ENCODE data around the gene GPS2.

GPS2 gene

GRCh38 chr17:7290685-7291084 is 24.5 kb downstream of the GPS2 start:
- H3K36me3 Mint-ChIP-seq (ENCODE audit: low read depth) = peaks cover 3% of the 10 kb centered on the region
- no peak overlapping the region for H3K4me3 Mint-ChIP-seq
- H3K4me1 Mint-ChIP-seq = peaks cover 17% of the 10 kb centered on the region
- no peak for TF ChIP-seq CTCF (IDR thresholded peaks at IDR 0.05; ENCODE audit: unreplicated experiment in 3 of 3)
- peaks cover 68% of the 10 kb centered on the region for H3K27me3 Mint-ChIP-seq (ENCODE audit: low read depth)
- no peak overlapping the region for H3K27ac Mint-ChIP-seq
- H3K9me3 Mint-ChIP-seq = no peaks in the 10 kb centered on the region

- Mint-ChIP-seq H3K9me3 (no peaks in the 10 kb centered on the region), H3K36me3 (ENCODE audit: low read depth) (peaks cover 3% of the 10 kb centered on the region), H3K27ac (no peak overlapping the region), H3K4me3 (no peak overlapping the region), H3K4me1 (peaks cover 14% of the 10 kb centered on the region), H3K27me3 (ENCODE audit: low read depth) (peaks cover 63% of the 10 kb centered on the region)
- no peak for TF ChIP-seq CTCF (IDR thresholded peaks at IDR 0.05; ENCODE audit: unreplicated experiment in 3 of 3)
These were observed 25.0 kb downstream of the GPS2 start for GRCh38 chr17:7290166-7290565.

GRCh38 chr17:7289256-7290032 is 25.7 kb downstream of the GPS2 start:
- Mint-ChIP-seq H3K27ac (no peak overlapping the region), H3K36me3 (ENCODE audit: low read depth) (peaks cover 3% of the 10 kb centered on the region), H3K9me3 (no peaks in the 10 kb centered on the region), H3K4me3 (no peak overlapping the region), H3K4me1 (peaks cover 11% of the 10 kb centered on the region), H3K27me3 (ENCODE audit: low read depth) (peaks cover 58% of the 10 kb centered on the region)
- no peak for TF ChIP-seq CTCF (IDR thresholded peaks at IDR 0.05; ENCODE audit: unreplicated experiment in 3 of 3)

GRCh38 chr17:7285679-7286078 is 29.5 kb downstream of the GPS2 start:
- Mint-ChIP-seq H3K27ac (no peak overlapping the region), H3K4me3 (no peak overlapping the region), H3K9me3 (no peaks in the 10 kb centered on the region), H3K36me3 (ENCODE audit: low read depth) (peaks cover 3% of the 10 kb centered on the region), H3K27me3 (ENCODE audit: low read depth) (peaks cover 40% of the 10 kb centered on the region), H3K4me1 (peaks cover 14% of the 10 kb centered on the region)
- no peak for TF ChIP-seq CTCF (IDR thresholded peaks at IDR 0.05; ENCODE audit: unreplicated experiment in 3 of 3)

GRCh38 chr17:7284911-7285310 is 30.2 kb downstream of the GPS2 start:
- peaks cover 3% of the 10 kb centered on the region for H3K36me3 Mint-ChIP-seq (ENCODE audit: low read depth)
- H3K27ac Mint-ChIP-seq = no peak overlapping the region
- peaks cover 16% of the 10 kb centered on the region for H3K4me1 Mint-ChIP-seq
- peaks cover 39% of the 10 kb centered on the region for H3K27me3 Mint-ChIP-seq (ENCODE audit: low read depth)
- H3K9me3 Mint-ChIP-seq = no peaks in the 10 kb centered on the region
- no peak for TF ChIP-seq CTCF (IDR thresholded peaks at IDR 0.05; ENCODE audit: unreplicated experiment in 3 of 3)
- H3K4me3 Mint-ChIP-seq = no peak overlapping the region

Measured in nephron (organoid).